Spleen (tissue), 11 donors: ENCODE results near the gene ADCK1. TPM values are rescaled to one million over a fixed set of nuclear protein-coding genes. Genes with fewer than 3 reads are reported as not detected.
A peak's percentile ranks its signal among the peaks of the same experiment; 100 is the strongest.

Source experiments
- DNase-seq: peaks from one replicate; pipeline ENCODE4 v3.0.0-alpha.2; 2020
- H3K27ac ChIP-seq, 8 donors: fragments of 200-600 bp; sonication (generic) in 7 of 8; 1 replicate in 4 of 8; 2 replicates in 4 of 8; pipeline versions ENCODE4 v1.5.0 to v1.8.0; 2016 to 2021; ENCODE audit warnings: inconsistent platforms in 4 of 8, mild to moderate bottlenecking in 4 of 8, moderate library complexity in 1 of 8
- H3K27me3 ChIP-seq, 7 donors: fragments of 200-600 bp; sonication (generic) in 6 of 7; replicated peaks in 1 of 7; 1 replicate in 4 of 7; 2 replicates in 3 of 7; pipeline versions ENCODE4 v1.5.0 to v1.8.0; 2016 to 2021; ENCODE audit warnings: inconsistent platforms in 3 of 7, mild to moderate bottlenecking in 1 of 7
- H3K36me3 ChIP-seq, 6 donors: fragments of 200-600 bp; sonication (generic) in 5 of 6; 1 replicate in 4 of 6; 2 replicates in 2 of 6; pipeline versions ENCODE4 v1.5.0 to v1.8.0; 2016 to 2021; ENCODE audit warnings: inconsistent platforms in 2 of 6
- H3K4me1 ChIP-seq, 6 donors: fragments of 200-600 bp; sonication (generic) in 5 of 6; 1 replicate in 3 of 6; 2 replicates in 3 of 6; pipeline versions ENCODE4 v1.5.0 to v1.8.0; 2016 to 2021; ENCODE audit warnings: inconsistent platforms in 3 of 6
- H3K4me3 ChIP-seq, 8 donors: fragments of 200-600 bp; sonication (generic) in 7 of 8; 1 replicate in 4 of 8; 2 replicates in 4 of 8; pipeline versions ENCODE4 v1.5.0 to v1.8.0; 2016 to 2021; ENCODE audit warnings: inconsistent platforms in 4 of 8, mild to moderate bottlenecking in 4 of 8, moderate library complexity in 2 of 8
- H3K9me3 ChIP-seq, 8 donors: fragments of 200-600 bp; sonication (generic) in 7 of 8; 1 replicate in 4 of 8; 2 replicates in 4 of 8; pipeline versions ENCODE4 v1.5.0 to v1.8.0; 2016 to 2021; ENCODE audit warnings: inconsistent platforms in 4 of 8
- POLR2A ChIP-seq, 3 donors: fragments of 450-650 bp; IDR thresholded peaks; one replicate each; pipeline ENCODE4 v1.5.1; 2017; ENCODE audit warnings: antibody characterized with exemption in 3 of 3, mild to moderate bottlenecking in 1 of 3
- POLR2AphosphoS5 ChIP-seq, 3 donors: sonication (generic); formaldehyde crosslinking; IDR thresholded peaks; one replicate each; pipeline ENCODE4 v1.5.1; 2017; ENCODE audit warnings: antibody characterized with exemption in 3 of 3
- WGBS, 5 donors: extraction: QIAGEN DNeasy Blood & Tissue Kit in 3 of 5; methylation state at CpG; one replicate each; pipeline versions ENCODE4 v1.1.5 to v1.1.7; 2013 to 2018; 5-methylcytosine and 5-hydroxymethylcytosine counted together
- intact Hi-C: fragments of 100-400 bp; cut with DNase I; formaldehyde crosslinking; loops from one replicate; pipeline ENCODE4 v1.15.0; 2023; ENCODE audit warnings: low total_unique reads
- polyA plus RNA-seq, 3 donors: library from polyadenylated mRNA; stranded (reverse); fragments of 200-250 nt; gene quantifications; one replicate each; pipeline ENCODE4 v1.2.1, GENCODE V29; 2013
- total RNA-seq, 7 donors: library from RNA; depleted of rRNA in 3 of 7; stranded (reverse); fragments of >200 nt in 3 of 7; fragmentation: NEBNext Ultra II Directional in 4 of 7; extraction: Animal tissue kit (Norgen Biotek cat#: 25700) in 4 of 7; gene quantifications; one replicate each; pipeline versions ENCODE4 v1.1.0 to v1.2.1, GENCODE V29; 2016 to 2021
- TF ChIP-seq, protein P1 (sequence below), 11 experiments: fragments of 200-600 bp in 7 of 11; fragments of 450-650 bp in 4 of 11; sonication (generic) in 4 of 11; IDR thresholded peaks in 8 of 11; conservative IDR thresholded peaks in 3 of 11; 1 replicate in 7 of 11; 2 replicates in 4 of 11; pipeline versions ENCODE4 v1.4.0 to v1.8.0; 2016 to 2021; ENCODE audit warnings: antibody characterized with exemption in 11 of 11, inconsistent platforms in 4 of 11, mild to moderate bottlenecking in 1 of 11
- donor health status: healthy with polysubstance abuse.
- donor health status: DM: no; HTN: no; CAD: no; lungs with moderate emphysema.
- donor health status: DM: no; HTN: no; CAD: no.
- donor health status: Bipolar disorder and iron deficiency.
- donor health status: healthy.
- donor health status: DM: no; HTN: no; CAD: no.
- donor health status: DM: yes; HTN: yes; CAD: no.

The ADCK1 gene
- total and polyA plus RNA-seq, 10 donors = 5.0 to 14.0 (median 9.0) TPM

DNA sequence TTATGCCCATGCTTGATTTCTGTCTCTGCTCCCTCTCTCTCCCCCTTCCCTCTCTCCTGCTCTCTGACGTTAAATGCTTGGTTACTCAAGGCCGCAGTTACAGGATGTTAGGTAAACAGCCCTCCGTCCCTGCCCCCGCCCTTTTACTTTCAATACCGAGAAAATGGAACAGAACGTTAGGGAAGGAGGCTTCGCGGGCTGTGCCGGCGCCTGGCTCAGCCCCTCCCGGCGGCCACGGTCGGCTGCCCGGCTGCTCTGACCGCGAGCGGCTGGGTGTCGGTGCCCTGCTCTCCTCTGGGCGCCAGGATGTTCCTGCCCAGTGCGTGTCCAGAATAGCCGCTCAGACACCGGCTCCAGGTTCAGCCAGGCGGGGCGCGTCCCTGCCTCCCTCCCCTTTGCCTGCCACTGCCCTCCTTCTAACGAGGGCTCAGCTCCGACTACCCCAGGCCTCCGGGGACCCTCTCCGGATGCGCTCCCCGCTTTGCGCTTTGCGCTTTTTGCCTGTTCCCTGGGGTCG lies 166.1 kb downstream of the ADCK1 start:
- H3K36me3 ChIP-seq = no peaks in the 10 kb centered on the region
- no peak for TF ChIP-seq POLR2AphosphoS5 (IDR thresholded peaks at IDR 0.05)
- TF ChIP-seq, protein P1, sequence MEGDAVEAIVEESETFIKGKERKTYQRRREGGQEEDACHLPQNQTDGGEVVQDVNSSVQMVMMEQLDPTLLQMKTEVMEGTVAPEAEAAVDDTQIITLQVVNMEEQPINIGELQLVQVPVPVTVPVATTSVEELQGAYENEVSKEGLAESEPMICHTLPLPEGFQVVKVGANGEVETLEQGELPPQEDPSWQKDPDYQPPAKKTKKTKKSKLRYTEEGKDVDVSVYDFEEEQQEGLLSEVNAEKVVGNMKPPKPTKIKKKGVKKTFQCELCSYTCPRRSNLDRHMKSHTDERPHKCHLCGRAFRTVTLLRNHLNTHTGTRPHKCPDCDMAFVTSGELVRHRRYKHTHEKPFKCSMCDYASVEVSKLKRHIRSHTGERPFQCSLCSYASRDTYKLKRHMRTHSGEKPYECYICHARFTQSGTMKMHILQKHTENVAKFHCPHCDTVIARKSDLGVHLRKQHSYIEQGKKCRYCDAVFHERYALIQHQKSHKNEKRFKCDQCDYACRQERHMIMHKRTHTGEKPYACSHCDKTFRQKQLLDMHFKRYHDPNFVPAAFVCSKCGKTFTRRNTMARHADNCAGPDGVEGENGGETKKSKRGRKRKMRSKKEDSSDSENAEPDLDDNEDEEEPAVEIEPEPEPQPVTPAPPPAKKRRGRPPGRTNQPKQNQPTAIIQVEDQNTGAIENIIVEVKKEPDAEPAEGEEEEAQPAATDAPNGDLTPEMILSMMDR (IDR thresholded peaks at IDR 0.05 in 8 of 11, conservative IDR thresholded peaks at IDR 0.05 in 3 of 11) = no peak
- TF ChIP-seq POLR2A (IDR thresholded peaks at IDR 0.05) = no peak
- intact Hi-C loops = no loop called here
- DNase-seq = peak; percentile 76
- H3K4me3 ChIP-seq = peak overlapping the region; percentile 5 to 65 (median 32)
- no peaks in the 10 kb centered on the region for H3K9me3 ChIP-seq
- H3K27ac ChIP-seq = peak overlapping the region in 3 of 8 donors; percentile 44 to 61 (median 46)
- H3K27me3 ChIP-seq = peaks cover 0 to 50% (median 8%) of the 10 kb centered on the region in 7 donors
- 1 to 7% (median 1%) methylated on average over 21 to 35 of the region's 35 CpGs for WGBS, 5 donors
- H3K4me1 ChIP-seq = peaks cover 0 to 14% (median 7%) of the 10 kb centered on the region in 6 donors

DNA sequence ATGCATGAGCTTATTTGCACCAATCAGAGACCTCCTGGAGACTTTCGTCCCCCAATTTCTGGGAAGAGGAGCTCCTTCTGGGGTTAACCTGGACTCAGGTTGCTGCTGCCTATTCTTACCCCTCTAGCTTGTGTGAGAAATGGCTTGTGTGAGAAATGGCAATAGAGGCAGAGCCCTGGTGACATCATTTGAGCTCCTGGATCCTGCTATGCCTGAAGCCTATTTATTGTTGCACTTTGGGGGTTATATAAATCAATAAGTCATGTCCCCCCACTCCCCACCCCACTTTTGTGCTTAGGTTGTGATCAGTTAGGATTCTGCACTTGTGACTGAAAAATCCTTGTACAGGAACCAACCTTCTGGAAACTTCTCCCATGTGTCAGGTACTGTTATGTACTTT lies 167.2 kb downstream of the ADCK1 start:
- H3K27me3 ChIP-seq = peaks cover 0 to 50% (median 8%) of the 10 kb centered on the region in 7 donors
- H3K27ac ChIP-seq = no peak overlapping the region
- TF ChIP-seq, protein P1 (IDR thresholded peaks at IDR 0.05 in 8 of 11, conservative IDR thresholded peaks at IDR 0.05 in 3 of 11) = no peak
- TF ChIP-seq POLR2AphosphoS5 (IDR thresholded peaks at IDR 0.05) (no peak), POLR2A (IDR thresholded peaks at IDR 0.05) (no peak)
- H3K9me3 ChIP-seq = no peaks in the 10 kb centered on the region
- WGBS, 5 donors = 85 to 100% (median 89%) methylated on average over 1 of the region's 1 CpG
- no peaks in the 10 kb centered on the region for H3K36me3 ChIP-seq
- intact Hi-C loops = no loop called here
- no peak for DNase-seq
- no peak overlapping the region for H3K4me3 ChIP-seq
- peaks cover 0 to 14% (median 7%) of the 10 kb centered on the region in 6 donors for H3K4me1 ChIP-seq

DNA sequence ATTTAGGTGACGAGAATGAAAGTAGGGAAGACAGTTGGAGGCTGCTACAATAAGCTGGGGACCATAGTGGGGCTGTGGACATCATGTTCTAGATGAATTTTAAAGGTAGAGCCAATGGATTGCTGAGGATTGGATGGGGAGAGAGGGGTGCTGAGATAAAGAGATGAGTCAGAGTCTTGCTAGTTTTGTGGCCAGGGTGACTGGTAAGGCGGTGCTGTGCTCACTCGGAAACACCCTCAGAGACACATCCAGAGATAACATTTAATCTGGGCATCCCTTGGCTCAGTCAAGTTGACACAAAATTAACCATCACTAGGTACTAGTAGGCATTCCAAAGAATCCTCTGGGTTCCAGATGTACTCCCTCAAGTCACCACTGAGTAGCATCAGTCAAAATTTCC lies 170.7 kb downstream of the ADCK1 start:
- no peak for DNase-seq
- no peaks in the 10 kb centered on the region for H3K9me3 ChIP-seq
- no peak overlapping the region for H3K4me3 ChIP-seq
- 78 to 88% (median 81%) methylated on average over 3 of the region's 3 CpGs for WGBS, 5 donors
- no peak overlapping the region for H3K27ac ChIP-seq
- no peaks in the 10 kb centered on the region for H3K36me3 ChIP-seq
- H3K4me1 ChIP-seq = peaks cover 0 to 11% (median 5%) of the 10 kb centered on the region in 6 donors
- H3K27me3 ChIP-seq = peaks cover 0 to 39% (median 6%) of the 10 kb centered on the region in 7 donors
- TF ChIP-seq POLR2AphosphoS5 (IDR thresholded peaks at IDR 0.05) (no peak), POLR2A (IDR thresholded peaks at IDR 0.05) (no peak)
- TF ChIP-seq, protein P1 (IDR thresholded peaks at IDR 0.05 in 8 of 11, conservative IDR thresholded peaks at IDR 0.05 in 3 of 11) = no peak
- intact Hi-C loops = no loop called here

DNA sequence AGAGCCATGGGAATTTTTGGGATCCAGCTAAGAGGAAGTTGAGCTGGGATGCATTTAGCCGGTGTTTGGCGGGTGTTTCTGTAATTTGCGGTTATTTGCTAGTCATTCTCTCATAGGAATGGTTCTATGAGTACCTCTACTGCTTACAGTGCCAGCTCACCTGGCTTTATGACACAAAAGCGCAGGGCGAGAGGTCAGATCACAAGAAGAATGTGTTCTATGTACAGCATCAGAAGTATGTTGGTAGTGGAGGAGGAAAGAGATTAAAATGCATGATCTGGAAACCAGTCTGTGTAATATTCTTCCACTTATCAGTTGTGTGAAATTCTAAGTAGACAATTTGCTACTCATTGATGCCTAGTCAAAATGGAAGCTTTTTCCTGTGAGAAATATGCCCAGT lies 173.3 kb downstream of the ADCK1 start:
- 86 to 99% (median 93%) methylated on average over 5 of the region's 5 CpGs for WGBS, 5 donors
- intact Hi-C loops = no loop called here
- H3K27ac ChIP-seq = no peak overlapping the region
- peaks cover 0 to 18% (median 0%) of the 10 kb centered on the region in 7 donors for H3K27me3 ChIP-seq
- TF ChIP-seq POLR2AphosphoS5 (IDR thresholded peaks at IDR 0.05) = no peak
- TF ChIP-seq, protein P1 (IDR thresholded peaks at IDR 0.05 in 8 of 11, conservative IDR thresholded peaks at IDR 0.05 in 3 of 11) = no peak
- TF ChIP-seq POLR2A (IDR thresholded peaks at IDR 0.05) = no peak
- no peak overlapping the region for H3K4me3 ChIP-seq
- H3K36me3 ChIP-seq = no peaks in the 10 kb centered on the region
- no peaks in the 10 kb centered on the region for H3K9me3 ChIP-seq
- no peak for DNase-seq
- no peaks in the 10 kb centered on the region for H3K4me1 ChIP-seq
